GM23338 (cell line): Measurements from ENCODE around the gene DCP2.

Experiments used
- CTCF ChIP-seq, 2 experiments: fragments of 200-600 bp in 1 of 2; sonication (generic) in 1 of 2; conservative IDR thresholded peaks; 2 replicates each; pipeline versions ENCODE4 v1.5.1 to v1.6.1; 2016 to 2017; ENCODE audit warnings: antibody characterized with exemption in 2 of 2, low read depth in 2 of 2, mild to moderate bottlenecking in 2 of 2, moderate library complexity in 1 of 2
- EZH2 ChIP-seq: fragments of 200-600 bp; sonication (generic); IDR thresholded peaks from one replicate; pipeline ENCODE4 v1.8.0; 2017; ENCODE audit warnings: antibody characterized with exemption, mild to moderate bottlenecking, low read depth; ENCODE audit not compliant: unreplicated experiment
- EZH2phosphoT487 ChIP-seq: fragments of 200-600 bp; sonication (generic); IDR thresholded peaks from one replicate; pipeline ENCODE4 v1.8.1; 2018; ENCODE audit warnings: antibody characterized with exemption; ENCODE audit not compliant: unreplicated experiment
- NANOG ChIP-seq: IDR thresholded peaks from 2 replicates; pipeline ENCODE4 v1.6.1; 2016; ENCODE audit warnings: antibody characterized with exemption, borderline replicate concordance
- POLR2AphosphoS5 ChIP-seq: IDR thresholded peaks from 2 replicates; pipeline ENCODE4 v1.6.1; 2016; ENCODE audit warnings: antibody characterized with exemption, low read depth
- TF ChIP-seq, protein P1 (sequence below): IDR thresholded peaks from one replicate; pipeline ENCODE4 v1.6.1; 2018; ENCODE audit warnings: antibody characterized with exemption; ENCODE audit not compliant: unreplicated experiment

GRCh38 chr5:112934366-112934663, 42.3 kb upstream of the DCP2 start:
- TF ChIP-seq EZH2 = no peak
- TF ChIP-seq CTCF (conservative IDR thresholded peaks at IDR 0.05; ENCODE audit: low read depth in 2 of 2) = no peak
- TF ChIP-seq, protein P1, sequence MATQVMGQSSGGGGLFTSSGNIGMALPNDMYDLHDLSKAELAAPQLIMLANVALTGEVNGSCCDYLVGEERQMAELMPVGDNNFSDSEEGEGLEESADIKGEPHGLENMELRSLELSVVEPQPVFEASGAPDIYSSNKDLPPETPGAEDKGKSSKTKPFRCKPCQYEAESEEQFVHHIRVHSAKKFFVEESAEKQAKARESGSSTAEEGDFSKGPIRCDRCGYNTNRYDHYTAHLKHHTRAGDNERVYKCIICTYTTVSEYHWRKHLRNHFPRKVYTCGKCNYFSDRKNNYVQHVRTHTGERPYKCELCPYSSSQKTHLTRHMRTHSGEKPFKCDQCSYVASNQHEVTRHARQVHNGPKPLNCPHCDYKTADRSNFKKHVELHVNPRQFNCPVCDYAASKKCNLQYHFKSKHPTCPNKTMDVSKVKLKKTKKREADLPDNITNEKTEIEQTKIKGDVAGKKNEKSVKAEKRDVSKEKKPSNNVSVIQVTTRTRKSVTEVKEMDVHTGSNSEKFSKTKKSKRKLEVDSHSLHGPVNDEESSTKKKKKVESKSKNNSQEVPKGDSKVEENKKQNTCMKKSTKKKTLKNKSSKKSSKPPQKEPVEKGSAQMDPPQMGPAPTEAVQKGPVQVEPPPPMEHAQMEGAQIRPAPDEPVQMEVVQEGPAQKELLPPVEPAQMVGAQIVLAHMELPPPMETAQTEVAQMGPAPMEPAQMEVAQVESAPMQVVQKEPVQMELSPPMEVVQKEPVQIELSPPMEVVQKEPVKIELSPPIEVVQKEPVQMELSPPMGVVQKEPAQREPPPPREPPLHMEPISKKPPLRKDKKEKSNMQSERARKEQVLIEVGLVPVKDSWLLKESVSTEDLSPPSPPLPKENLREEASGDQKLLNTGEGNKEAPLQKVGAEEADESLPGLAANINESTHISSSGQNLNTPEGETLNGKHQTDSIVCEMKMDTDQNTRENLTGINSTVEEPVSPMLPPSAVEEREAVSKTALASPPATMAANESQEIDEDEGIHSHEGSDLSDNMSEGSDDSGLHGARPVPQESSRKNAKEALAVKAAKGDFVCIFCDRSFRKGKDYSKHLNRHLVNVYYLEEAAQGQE = no peak
- TF ChIP-seq NANOG = no peak
- TF ChIP-seq POLR2AphosphoS5 = no peak
- TF ChIP-seq EZH2phosphoT487 = no peak
